ENCODE data around the gene CLP1. TPM values are rescaled to one million over a fixed set of nuclear protein-coding genes. Genes with fewer than 3 reads are reported as not detected.
A peak's percentile ranks its signal among the peaks of the same experiment; 100 is the strongest.

CLP1 gene
- polyA plus RNA-seq, 3 donors = 7.6 to 17.9 (median 12.9) TPM

GRCh38 chr11:57647960-57648800, 9.4 kb upstream of the CLP1 start:
- intact Hi-C loops (cut with micrococcal nuclease) = loop anchor here (2.0 to 10.0 kb wide), 3 partner anchors 81 to 293 kb away; partner anchors contain the start of gene UBE2L6 (in 1 of the 2)
- Histone ChIP-seq H3K27ac (ENCODE audit: low read depth in 1 of 2, low read length in 2 of 2) (peak overlapping the region in 1 of 2 donors; percentile 3), H3K9ac (ENCODE audit: insufficient read depth, low read length, poor library complexity, severe bottlenecking) (no peak overlapping the region), H3K4me3 (replicated peaks in 1 of 3; ENCODE audit: low read depth in 2 of 3, low read length in 3 of 3) (peak overlapping the region in 1 of 3 experiments; percentile 63), H3K9me3 (replicated peaks in 1 of 2; ENCODE audit: control insufficient read depth in 1 of 2, insufficient read depth in 1 of 2, low read length in 2 of 2) (peaks cover 3 to 17% of the 10 kb centered on the region in 2 donors), H3K27me3 (ENCODE audit: control insufficient read depth in 2 of 2, insufficient read depth in 2 of 2, low read length in 2 of 2) (peaks cover 42 to 46% of the 10 kb centered on the region in 2 donors), H4K20me1 (ENCODE audit: insufficient read depth, low read length) (no peaks in the 10 kb centered on the region), H3K4me2 (replicated peaks; ENCODE audit: extremely low read depth, low read length, poor library complexity, severe bottlenecking) (no peak overlapping the region), H3K36me3 (replicated peaks in 1 of 2; ENCODE audit: control insufficient read depth in 1 of 2, insufficient read depth in 2 of 2, low read length in 2 of 2) (no peaks in the 10 kb centered on the region), H2AFZ (ENCODE audit: insufficient read depth, low read depth, low read length, poor library complexity, severe bottlenecking) (no peak overlapping the region), H3K4me1 (ENCODE audit: control insufficient read depth in 1 of 2, insufficient read depth in 2 of 2, low read length in 2 of 2) (peaks cover 53% of the 10 kb centered on the region in 2 donors), H3K79me2 (ENCODE audit: insufficient read depth, low read length) (no peaks in the 10 kb centered on the region)
- Mint-ChIP-seq H3K27me3 (ENCODE audit: low read depth in 3 of 3) (peaks cover 55 to 69% (median 61%) of the 10 kb centered on the region in 3 donors), H3K9me3 (peaks cover 0 to 20% (median 17%) of the 10 kb centered on the region in 7 donors), H3K4me3 (peak overlapping the region; percentile 75 to 91), H3K4me1 (peaks cover 73% of the 10 kb centered on the region), H3K27ac (peak overlapping the region in 6 of 7 donors; percentile 32 to 89 (median 78)), H3K36me3 (peaks cover 0 to 23% of the 10 kb centered on the region in 2 donors)
- no peak for TF ChIP-seq CTCF (IDR thresholded peaks at IDR 0.05)
- 3% methylated on average over 11 of the region's 13 CpGs for whole genome bisulfite sequencing (ENCODE audit: insufficient coverage)
- DNase-seq = peak; percentile 26 to 59 (median 45)

GRCh38 chr11:57648801-57649735, 8.5 kb upstream of the CLP1 start:
- Histone ChIP-seq H3K4me1 (ENCODE audit: control insufficient read depth in 1 of 2, insufficient read depth in 2 of 2, low read length in 2 of 2) (peaks cover 61 to 62% of the 10 kb centered on the region in 2 donors), H3K4me2 (replicated peaks; ENCODE audit: extremely low read depth, low read length, poor library complexity, severe bottlenecking) (peak overlapping the region; percentile 69), H4K20me1 (ENCODE audit: insufficient read depth, low read length) (no peaks in the 10 kb centered on the region), H3K36me3 (replicated peaks in 1 of 2; ENCODE audit: control insufficient read depth in 1 of 2, insufficient read depth in 2 of 2, low read length in 2 of 2) (no peaks in the 10 kb centered on the region), H3K9ac (ENCODE audit: insufficient read depth, low read length, poor library complexity, severe bottlenecking) (peak overlapping the region; percentile 34), H3K27me3 (ENCODE audit: control insufficient read depth in 2 of 2, insufficient read depth in 2 of 2, low read length in 2 of 2) (peaks cover 42 to 46% of the 10 kb centered on the region in 2 donors), H2AFZ (ENCODE audit: insufficient read depth, low read depth, low read length, poor library complexity, severe bottlenecking) (no peak overlapping the region), H3K9me3 (replicated peaks in 1 of 2; ENCODE audit: control insufficient read depth in 1 of 2, insufficient read depth in 1 of 2, low read length in 2 of 2) (peaks cover 3 to 17% of the 10 kb centered on the region in 2 donors), H3K79me2 (ENCODE audit: insufficient read depth, low read length) (no peaks in the 10 kb centered on the region), H3K4me3 (replicated peaks in 1 of 3; ENCODE audit: low read depth in 2 of 3, low read length in 3 of 3) (peak overlapping the region; percentile 8 to 63 (median 29)), H3K27ac (ENCODE audit: low read depth in 1 of 2, low read length in 2 of 2) (no peak overlapping the region)
- H3K9me3 Mint-ChIP-seq = peaks cover 0 to 20% (median 14%) of the 10 kb centered on the region in 7 donors
- 4% methylated on average over 14 of the region's 23 CpGs for WGBS (ENCODE audit: insufficient coverage)
- DNase-seq = peak; percentile 33 to 58 (median 35)
- H3K27ac Mint-ChIP-seq = peak overlapping the region; percentile 66 to 89 (median 81)
- H3K36me3 Mint-ChIP-seq = peaks cover 0 to 23% of the 10 kb centered on the region in 2 donors
- intact Hi-C loops (cut with micrococcal nuclease) = loop anchor here (10.0 kb wide), 2 partner anchors 194 to 294 kb away; no protein-coding TSS in a partner anchor
- peaks cover 80% of the 10 kb centered on the region for H3K4me1 Mint-ChIP-seq
- peak overlapping the region; percentile 75 to 91 for H3K4me3 Mint-ChIP-seq
- no peak for TF ChIP-seq CTCF (IDR thresholded peaks at IDR 0.05)
- H3K27me3 Mint-ChIP-seq (ENCODE audit: low read depth in 3 of 3) = peaks cover 53 to 65% (median 59%) of the 10 kb centered on the region in 3 donors
